OCI-LY7 (cell line): Measurements from ENCODE around the gene MARCKS.

Source experiments
- EZH2phosphoT487 ChIP-seq: fragments of 200-600 bp; sonication (generic); IDR thresholded peaks from 2 replicates; pipeline ENCODE4 v1.6.1; 2018; ENCODE audit warnings: low read depth, borderline replicate concordance, mild to moderate bottlenecking, mixed run types, antibody characterized with exemption, low read length, moderate library complexity, mixed read lengths
- TF ChIP-seq, protein P1 (sequence below): fragments of 200-600 bp; sonication (generic); conservative IDR thresholded peaks from 2 replicates; pipeline ENCODE4 v1.5.1; 2014; ENCODE audit warnings: mild to moderate bottlenecking, antibody characterized with exemption, low read length, moderate library complexity, mixed read lengths

DNA sequence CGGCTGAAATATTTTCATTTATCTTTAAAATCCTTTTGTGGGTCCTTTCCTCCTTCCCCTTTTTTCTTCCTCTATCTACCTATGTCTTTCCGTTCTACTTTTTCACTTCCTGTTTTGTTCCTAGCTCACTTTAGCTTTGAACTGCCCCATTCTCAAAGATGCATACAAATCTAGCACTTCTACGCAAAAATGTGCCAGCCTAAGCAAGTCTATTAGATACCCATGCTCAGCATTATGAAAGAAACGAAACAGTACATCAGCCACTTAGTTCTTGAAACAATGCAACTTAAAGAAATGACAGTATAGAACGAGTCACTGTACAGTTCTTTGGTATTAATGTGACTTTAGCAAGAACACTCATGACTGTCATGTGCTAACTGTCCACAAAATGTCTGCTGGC is 47.3 kb upstream of the MARCKS start:
- TF ChIP-seq EZH2phosphoT487: no peak
- TF ChIP-seq, protein P1, sequence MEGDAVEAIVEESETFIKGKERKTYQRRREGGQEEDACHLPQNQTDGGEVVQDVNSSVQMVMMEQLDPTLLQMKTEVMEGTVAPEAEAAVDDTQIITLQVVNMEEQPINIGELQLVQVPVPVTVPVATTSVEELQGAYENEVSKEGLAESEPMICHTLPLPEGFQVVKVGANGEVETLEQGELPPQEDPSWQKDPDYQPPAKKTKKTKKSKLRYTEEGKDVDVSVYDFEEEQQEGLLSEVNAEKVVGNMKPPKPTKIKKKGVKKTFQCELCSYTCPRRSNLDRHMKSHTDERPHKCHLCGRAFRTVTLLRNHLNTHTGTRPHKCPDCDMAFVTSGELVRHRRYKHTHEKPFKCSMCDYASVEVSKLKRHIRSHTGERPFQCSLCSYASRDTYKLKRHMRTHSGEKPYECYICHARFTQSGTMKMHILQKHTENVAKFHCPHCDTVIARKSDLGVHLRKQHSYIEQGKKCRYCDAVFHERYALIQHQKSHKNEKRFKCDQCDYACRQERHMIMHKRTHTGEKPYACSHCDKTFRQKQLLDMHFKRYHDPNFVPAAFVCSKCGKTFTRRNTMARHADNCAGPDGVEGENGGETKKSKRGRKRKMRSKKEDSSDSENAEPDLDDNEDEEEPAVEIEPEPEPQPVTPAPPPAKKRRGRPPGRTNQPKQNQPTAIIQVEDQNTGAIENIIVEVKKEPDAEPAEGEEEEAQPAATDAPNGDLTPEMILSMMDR: no peak
